Osteocyte (in vitro differentiated cells): ENCODE data around the gene MEGF11. TPM values are rescaled to one million over a fixed set of nuclear protein-coding genes. Genes with fewer than 3 reads are reported as not detected.

ENCODE experiments used
- DNase-seq: peaks from one replicate; pipeline ENCODE4 v3.0.0; 2021; ENCODE audit warnings: mixed read lengths; ENCODE audit not compliant: unreplicated experiment; ENCODE audit errors: extremely low spot score
- H3K27ac Mint-ChIP-seq: one replicate; pipeline ENCODE4 v1.8.0; 2021; ENCODE audit warnings: mild to moderate bottlenecking, mixed read lengths; ENCODE audit not compliant: unreplicated experiment
- H3K27me3 Mint-ChIP-seq: one replicate; pipeline ENCODE4 v1.8.0; 2021; ENCODE audit warnings: mixed read lengths; ENCODE audit not compliant: unreplicated experiment
- H3K36me3 Mint-ChIP-seq: one replicate; pipeline ENCODE4 v1.8.0; 2021; ENCODE audit warnings: mixed read lengths; ENCODE audit not compliant: unreplicated experiment
- H3K4me1 Mint-ChIP-seq: one replicate; pipeline ENCODE4 v1.8.0; 2021; ENCODE audit warnings: mixed read lengths; ENCODE audit not compliant: unreplicated experiment
- H3K4me3 Mint-ChIP-seq: one replicate; pipeline ENCODE4 v1.8.0; 2021; ENCODE audit warnings: mild to moderate bottlenecking, moderate library complexity, mixed read lengths; ENCODE audit not compliant: unreplicated experiment
- H3K9me3 Mint-ChIP-seq: one replicate; pipeline ENCODE4 v1.8.0; 2021; ENCODE audit warnings: mixed read lengths; ENCODE audit not compliant: unreplicated experiment
- CTCF ChIP-seq: fragments of 200-600 bp; sonication (generic); IDR thresholded peaks from 2 replicates; pipeline ENCODE4 v1.5.0; 2021; ENCODE audit warnings: antibody characterized with exemption, mild to moderate bottlenecking, moderate library complexity
- total RNA-seq: library from RNA; stranded (reverse); gene quantifications from 2 replicates; pipeline ENCODE4 v1.2.1, GENCODE V29; 2021

The MEGF11 gene
- total RNA-seq, 1 donor from 2014 or later = not detected

- Mint-ChIP-seq H3K36me3 (no peaks in the 10 kb centered on the region), H3K4me1 (no peaks in the 10 kb centered on the region), H3K27ac (no peak overlapping the region), H3K4me3 (no peak overlapping the region), H3K9me3 (no peaks in the 10 kb centered on the region), H3K27me3 (peaks cover 52% of the 10 kb centered on the region)
- DNase-seq = no peak
- TF ChIP-seq CTCF = no peak
Observed at GRCh38 chr15:66170716-66171115, 82.8 kb downstream of the MEGF11 start.

- TF ChIP-seq CTCF = no peak
- no peaks in the 10 kb centered on the region for H3K9me3 Mint-ChIP-seq
- H3K4me3 Mint-ChIP-seq = no peak overlapping the region
- no peak for DNase-seq
- no peak overlapping the region for H3K27ac Mint-ChIP-seq
- no peaks in the 10 kb centered on the region for H3K4me1 Mint-ChIP-seq
- peaks cover 52% of the 10 kb centered on the region for H3K27me3 Mint-ChIP-seq
- H3K36me3 Mint-ChIP-seq = no peaks in the 10 kb centered on the region
Observed at GRCh38 chr15:66170042-66170441, 83.5 kb downstream of the MEGF11 start.

GRCh38 chr15:66169625-66170024 is 83.9 kb downstream of the MEGF11 start:
- H3K27me3 Mint-ChIP-seq = peaks cover 52% of the 10 kb centered on the region
- no peaks in the 10 kb centered on the region for H3K9me3 Mint-ChIP-seq
- no peak for DNase-seq
- H3K4me1 Mint-ChIP-seq = no peaks in the 10 kb centered on the region
- H3K4me3 Mint-ChIP-seq = no peak overlapping the region
- no peaks in the 10 kb centered on the region for H3K36me3 Mint-ChIP-seq
- H3K27ac Mint-ChIP-seq = no peak overlapping the region
- TF ChIP-seq CTCF = no peak

- Mint-ChIP-seq H3K27ac (no peak overlapping the region), H3K9me3 (no peaks in the 10 kb centered on the region), H3K4me3 (no peak overlapping the region), H3K4me1 (no peaks in the 10 kb centered on the region), H3K27me3 (peaks cover 50% of the 10 kb centered on the region), H3K36me3 (no peaks in the 10 kb centered on the region)
- no peak for TF ChIP-seq CTCF
- no peak for DNase-seq
Observed at GRCh38 chr15:66169023-66169422, 84.5 kb downstream of the MEGF11 start.

DNA sequence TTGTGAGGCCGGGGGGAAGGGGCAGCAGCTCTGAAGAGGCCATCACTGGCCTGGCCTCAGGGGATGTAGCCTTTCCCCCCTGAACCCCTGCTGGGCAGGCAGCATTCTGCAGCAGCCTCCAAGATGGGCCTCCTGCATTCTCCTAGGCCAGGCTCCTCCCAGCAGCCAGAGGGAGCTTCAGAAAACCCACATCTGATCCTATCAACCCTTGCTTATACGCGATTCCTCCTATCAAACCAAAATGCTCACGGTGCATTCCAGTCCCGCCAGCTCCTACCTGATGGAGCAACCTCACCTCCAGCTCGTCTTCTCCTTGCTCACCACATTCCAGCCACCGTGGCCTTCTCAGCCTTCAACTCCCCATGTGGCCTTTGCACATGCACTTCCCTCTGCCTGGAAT is 85.7 kb downstream of the MEGF11 start:
- TF ChIP-seq CTCF = no peak
- H3K27ac Mint-ChIP-seq = no peak overlapping the region
- no peak overlapping the region for H3K4me3 Mint-ChIP-seq
- H3K36me3 Mint-ChIP-seq = no peaks in the 10 kb centered on the region
- H3K4me1 Mint-ChIP-seq = no peaks in the 10 kb centered on the region
- no peak for DNase-seq
- no peaks in the 10 kb centered on the region for H3K9me3 Mint-ChIP-seq
- peaks cover 54% of the 10 kb centered on the region for H3K27me3 Mint-ChIP-seq
